Prostate gland (tissue), 2 donors: ENCODE data around the gene CCDC13.

Experiments
- POLR2A ChIP-seq: fragments of 450-650 bp; IDR thresholded peaks from one replicate; pipeline ENCODE4 v1.6.1; 2016; ENCODE audit warnings: antibody characterized with exemption, mild to moderate bottlenecking
- POLR2AphosphoS5 ChIP-seq: sonication (generic); formaldehyde crosslinking; IDR thresholded peaks from one replicate; pipeline ENCODE4 v1.6.1; 2017; ENCODE audit warnings: antibody characterized with exemption
- TF ChIP-seq, protein P1 (sequence below), 4 experiments: fragments of 200-600 bp in 2 of 4; fragments of 450-650 bp in 2 of 4; sonication (generic) in 2 of 4; IDR thresholded peaks; 1 replicate in 3 of 4; 2 replicates in 1 of 4; pipeline ENCODE4 v1.5.1; 2016 to 2019; ENCODE audit warnings: antibody characterized with exemption in 4 of 4, mild to moderate bottlenecking in 2 of 4, moderate library complexity in 2 of 4

DNA sequence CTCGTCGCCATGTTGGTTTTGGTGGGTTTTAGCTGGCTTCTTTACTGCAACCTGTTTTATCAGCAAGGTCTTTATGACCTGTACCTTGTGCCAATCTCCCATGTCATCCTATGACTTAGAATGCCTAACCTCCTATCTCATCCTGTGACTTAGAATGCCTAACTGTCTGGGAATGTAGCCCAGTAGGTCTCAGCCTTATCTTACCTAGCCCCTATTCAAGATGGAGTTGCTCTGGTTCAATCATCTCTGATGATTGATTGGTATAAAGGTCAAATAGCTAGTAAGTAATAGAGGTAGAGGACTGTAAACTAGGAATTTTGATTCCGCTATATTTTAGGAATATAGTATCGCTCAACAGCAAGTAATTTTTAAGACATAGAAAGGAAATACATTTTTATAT is 34.9 kb upstream of the CCDC13 start:
- TF ChIP-seq POLR2AphosphoS5 (no peak), POLR2A (no peak)
- TF ChIP-seq, protein P1, sequence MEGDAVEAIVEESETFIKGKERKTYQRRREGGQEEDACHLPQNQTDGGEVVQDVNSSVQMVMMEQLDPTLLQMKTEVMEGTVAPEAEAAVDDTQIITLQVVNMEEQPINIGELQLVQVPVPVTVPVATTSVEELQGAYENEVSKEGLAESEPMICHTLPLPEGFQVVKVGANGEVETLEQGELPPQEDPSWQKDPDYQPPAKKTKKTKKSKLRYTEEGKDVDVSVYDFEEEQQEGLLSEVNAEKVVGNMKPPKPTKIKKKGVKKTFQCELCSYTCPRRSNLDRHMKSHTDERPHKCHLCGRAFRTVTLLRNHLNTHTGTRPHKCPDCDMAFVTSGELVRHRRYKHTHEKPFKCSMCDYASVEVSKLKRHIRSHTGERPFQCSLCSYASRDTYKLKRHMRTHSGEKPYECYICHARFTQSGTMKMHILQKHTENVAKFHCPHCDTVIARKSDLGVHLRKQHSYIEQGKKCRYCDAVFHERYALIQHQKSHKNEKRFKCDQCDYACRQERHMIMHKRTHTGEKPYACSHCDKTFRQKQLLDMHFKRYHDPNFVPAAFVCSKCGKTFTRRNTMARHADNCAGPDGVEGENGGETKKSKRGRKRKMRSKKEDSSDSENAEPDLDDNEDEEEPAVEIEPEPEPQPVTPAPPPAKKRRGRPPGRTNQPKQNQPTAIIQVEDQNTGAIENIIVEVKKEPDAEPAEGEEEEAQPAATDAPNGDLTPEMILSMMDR (IDR thresholded peaks at IDR 0.05), result no peak
